HG02840 (cell line): ENCODE data around the gene LIMCH1.

ENCODE experiments used
- ATAC-seq: cut with Tn5 transposase; IDR thresholded peaks from one replicate; pipeline ENCODE4 v1.9.1; 2021; ENCODE audit warnings: mild to moderate bottlenecking, moderate library complexity, moderate number of reproducible peaks; ENCODE audit not compliant: unreplicated experiment, low FRiP score

The LIMCH1 gene

DNA sequence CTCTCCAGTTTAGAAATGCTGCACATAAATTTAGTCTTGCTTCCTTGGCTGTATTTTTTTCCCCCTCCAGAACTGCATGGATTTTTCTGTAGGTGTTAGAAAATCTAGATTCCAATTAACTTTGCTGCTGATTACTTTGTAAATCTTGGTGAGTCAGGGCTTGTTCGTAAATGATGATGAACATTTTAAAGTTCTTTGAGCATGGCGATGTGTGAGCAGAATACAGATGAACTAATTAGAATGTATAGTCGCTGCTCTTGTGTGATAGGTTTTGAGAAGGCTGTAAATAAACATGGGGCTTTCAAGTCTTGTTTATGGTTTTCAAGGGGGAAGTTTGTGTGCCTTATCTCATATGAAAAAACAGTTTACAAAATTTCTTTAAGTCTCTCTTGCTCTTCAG is 23.3 kb downstream of the LIMCH1 start:
- ATAC-seq = no peak

DNA sequence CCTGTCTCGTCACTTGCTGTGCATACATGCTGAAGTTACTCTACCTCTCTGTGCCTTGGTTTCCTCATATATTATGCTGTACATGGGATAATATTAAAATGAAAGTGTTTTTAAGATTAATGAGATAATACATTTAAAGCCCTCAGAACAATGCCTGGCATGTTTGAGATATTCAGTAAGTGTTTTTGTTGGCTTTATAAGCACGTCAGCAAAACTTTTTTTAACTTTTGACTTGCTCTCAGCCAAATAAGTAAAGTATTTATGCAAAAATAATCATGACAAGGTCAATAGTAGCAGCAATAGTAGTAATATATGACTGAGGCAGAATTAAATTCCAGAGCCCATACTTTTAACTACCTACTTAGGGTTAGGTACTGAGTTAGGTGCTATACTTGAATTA is 29.2 kb downstream of the LIMCH1 start:
- ATAC-seq = no peak

DNA sequence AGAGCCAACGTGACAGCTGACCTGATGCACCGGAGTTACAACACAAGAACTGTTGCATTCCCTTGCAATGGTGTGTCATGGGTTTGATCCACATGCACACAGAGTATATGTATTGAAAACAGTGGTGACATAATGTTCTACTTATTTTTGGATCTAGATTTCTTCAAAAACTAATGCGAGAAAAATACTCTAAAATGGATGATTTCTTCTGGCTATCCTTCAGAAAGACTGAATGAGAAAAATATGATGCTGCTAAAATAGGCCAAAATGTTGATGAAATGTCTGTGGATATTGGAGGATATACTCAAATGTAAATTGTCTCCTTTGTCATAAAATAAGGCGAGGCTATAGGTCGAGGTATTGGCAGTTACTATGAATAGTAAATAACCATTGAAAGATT is 30.4 kb downstream of the LIMCH1 start:
- ATAC-seq = no peak

DNA sequence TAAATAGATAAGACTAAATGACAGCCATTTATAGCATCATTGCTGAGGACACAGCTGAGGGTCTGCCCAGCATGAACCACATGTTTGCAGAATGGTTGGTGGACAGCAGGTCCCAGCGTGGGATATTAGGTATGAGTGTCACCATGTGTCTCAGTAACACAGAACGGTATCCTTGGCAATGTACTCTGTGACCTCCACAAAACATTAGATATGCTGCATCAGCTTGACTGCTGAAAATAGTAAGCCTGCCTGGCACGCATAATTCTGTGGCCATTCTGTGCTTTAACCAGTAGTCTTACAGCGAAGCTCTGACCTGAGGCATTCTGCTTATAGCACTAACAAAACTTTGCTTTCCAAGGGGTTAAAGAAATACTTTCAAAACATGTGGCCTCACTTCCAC is 32.0 kb downstream of the LIMCH1 start:
- ATAC-seq = no peak

DNA sequence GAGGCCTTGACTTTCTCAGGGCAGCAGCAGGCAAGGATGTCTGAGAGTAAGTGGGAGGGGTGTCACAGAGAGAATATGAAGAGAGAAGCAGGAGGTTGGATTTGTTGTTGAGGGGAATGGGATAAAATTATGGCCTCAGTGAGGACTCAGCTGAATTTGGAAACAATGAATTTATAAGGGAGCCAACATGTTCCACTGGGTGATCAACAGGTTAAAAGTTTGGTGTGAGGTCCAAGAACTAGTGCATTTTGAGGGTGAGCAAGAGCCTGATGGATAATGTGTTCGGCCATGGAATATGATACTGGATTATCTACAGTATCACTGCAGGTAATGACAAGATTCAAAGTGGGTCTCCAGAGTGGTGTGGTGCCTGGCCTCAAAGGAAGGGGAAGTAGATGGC is 33.5 kb downstream of the LIMCH1 start:
- ATAC-seq = no peak

DNA sequence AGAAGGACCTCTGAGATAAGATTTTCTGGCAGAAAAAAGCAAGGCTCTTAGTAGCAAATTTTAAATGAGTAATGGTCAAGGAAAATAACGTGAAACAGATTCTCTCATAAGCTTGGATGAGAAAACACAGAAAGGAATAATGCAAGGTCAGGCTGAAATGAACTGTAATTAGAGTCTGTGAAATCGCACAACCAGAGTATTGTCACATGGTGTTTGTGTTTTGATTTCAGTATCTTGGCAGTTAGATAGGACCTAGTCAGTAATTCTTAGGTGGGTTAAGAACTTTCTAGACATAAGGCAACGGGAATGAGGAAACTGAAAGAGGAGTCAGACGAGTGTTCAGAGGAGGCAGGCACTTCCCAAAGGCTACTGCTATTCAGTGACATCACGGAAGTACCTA is 34.6 kb downstream of the LIMCH1 start:
- no peak for ATAC-seq

DNA sequence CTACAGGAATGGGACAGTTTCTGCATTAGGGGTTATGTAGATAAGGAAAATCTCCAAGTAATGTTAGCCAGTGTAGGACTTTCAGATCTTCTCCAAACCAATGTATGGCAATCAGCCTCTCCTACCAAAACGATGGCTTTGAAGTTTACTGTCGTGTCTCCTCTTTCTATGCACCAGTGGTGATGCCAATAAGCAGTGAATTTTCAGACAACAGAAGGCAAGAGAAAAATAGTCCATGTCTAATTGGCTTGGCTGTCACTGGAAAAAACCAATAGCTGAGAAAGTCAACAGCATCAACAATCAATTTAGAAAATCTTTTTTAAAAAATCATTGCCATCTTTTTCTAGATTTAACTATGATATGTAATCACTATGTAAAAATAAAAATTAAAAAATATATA is 35.0 kb downstream of the LIMCH1 start:
- no peak for ATAC-seq

DNA sequence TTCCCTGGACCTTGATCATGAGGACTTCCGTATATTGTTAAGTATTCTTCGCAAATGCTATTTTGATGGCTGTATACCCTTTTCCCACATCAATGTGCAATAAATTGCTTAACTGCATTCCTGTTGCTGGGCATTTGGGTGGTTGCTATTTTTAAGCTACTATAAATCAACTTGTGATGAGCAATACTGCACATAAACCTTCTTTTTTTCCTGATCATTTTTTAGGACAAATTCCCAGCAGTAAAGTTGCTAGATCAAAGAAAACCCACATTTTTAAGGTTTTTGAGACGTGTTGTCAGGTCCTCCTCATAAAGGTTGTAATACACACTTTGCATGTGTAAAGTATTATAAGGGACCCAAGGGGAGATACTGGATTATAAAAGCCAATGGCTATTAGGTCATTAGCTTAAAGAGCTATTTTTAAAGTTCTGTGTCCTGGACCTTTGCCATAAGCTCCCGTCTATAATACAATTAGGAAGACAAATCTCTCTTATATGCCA is 35.6 kb downstream of the LIMCH1 start:
- ATAC-seq = no peak

DNA sequence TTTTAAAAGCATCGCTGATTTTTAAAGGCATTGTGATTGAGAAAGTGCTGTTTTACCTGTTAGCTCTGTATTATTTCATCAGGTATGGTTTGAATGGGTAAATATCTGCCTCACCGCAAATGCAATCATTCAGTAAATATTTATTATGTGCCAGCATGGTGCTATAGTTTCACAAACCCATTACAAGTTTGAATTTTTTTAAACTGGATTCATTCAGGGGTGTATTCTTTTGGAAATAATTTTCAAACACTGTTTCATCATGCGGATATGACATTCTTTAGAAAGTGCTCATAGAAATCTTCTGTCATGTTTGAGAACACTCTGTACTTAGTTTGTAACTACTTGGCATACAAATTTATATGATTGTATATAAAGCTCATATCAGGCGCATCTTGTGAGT is 37.2 kb downstream of the LIMCH1 start:
- ATAC-seq = no peak

DNA sequence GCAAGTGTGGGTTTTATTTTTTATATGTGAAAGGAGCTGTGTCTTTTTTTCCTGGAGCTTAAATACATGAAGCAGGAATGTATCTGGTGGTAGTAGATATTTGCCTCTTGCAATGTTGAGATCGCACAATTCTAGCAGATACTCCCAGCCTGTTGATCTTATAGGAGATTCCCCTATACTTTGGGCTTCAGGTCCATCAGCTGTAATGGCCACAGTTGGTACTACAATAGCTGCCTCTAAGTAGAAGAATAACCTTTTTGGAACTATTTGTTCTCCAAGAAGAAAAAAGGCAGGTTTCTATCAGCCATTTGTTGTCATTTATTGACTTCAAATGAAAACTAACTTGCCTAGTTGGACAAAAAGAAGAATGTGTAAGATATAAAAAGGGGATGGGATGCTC is 37.7 kb downstream of the LIMCH1 start:
- ATAC-seq = no peak

DNA sequence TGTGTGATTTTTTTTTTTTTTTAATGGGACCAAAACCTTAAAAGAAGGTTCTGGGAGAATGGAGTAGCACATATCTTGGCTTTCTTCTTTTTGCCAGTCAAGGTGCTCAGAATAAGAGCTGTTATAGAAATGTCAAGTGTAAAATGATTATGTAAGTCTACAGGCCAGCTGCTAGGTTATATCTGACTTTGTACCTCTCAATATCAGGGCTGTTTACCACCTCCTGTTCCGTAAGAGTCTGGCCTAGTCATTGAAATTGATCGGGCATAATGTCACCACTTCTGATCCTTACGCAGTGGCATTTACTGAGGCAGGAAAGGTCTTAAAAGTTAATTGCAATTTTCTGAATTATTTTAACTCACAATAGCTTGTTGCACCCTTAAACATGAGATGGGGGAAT is 41.1 kb downstream of the LIMCH1 start:
- ATAC-seq = no peak

DNA sequence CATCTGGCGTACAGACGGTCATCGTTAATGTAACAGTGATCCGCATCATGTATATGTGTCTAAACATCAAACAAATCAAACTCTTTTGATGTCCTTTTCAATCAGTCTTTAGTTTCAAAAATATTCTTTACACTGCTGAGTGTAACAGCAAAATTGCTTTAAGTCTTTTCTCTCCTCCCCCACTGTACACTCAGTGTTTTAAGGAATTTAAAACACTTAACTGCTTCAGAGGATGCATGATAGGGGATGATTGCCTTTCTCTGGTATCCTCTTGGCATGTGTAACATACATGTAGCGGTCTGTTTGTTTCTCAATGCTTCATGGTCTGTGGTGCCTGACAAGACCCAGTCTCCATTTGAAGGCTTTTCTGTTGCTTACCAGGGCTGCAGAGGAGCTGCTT is 41.6 kb downstream of the LIMCH1 start:
- ATAC-seq = no peak

DNA sequence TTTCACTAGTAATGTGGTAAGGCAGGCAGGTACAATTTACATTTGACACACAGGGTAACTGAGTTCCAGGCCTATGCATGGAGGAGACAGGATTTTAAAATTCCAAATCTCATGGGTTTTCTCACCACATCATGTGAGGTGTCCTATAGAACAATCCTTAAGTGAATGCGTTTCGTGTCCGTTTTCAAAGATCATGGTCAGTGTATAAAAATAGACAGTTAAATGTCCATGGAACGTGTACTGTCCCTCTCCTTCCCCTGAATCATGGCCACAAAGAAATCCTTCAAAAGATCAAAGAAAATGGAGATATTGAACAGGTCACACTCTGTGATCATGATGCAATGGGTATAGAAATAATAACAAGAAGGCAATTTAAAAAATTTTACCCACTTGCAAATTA is 42.0 kb downstream of the LIMCH1 start:
- no peak for ATAC-seq

DNA sequence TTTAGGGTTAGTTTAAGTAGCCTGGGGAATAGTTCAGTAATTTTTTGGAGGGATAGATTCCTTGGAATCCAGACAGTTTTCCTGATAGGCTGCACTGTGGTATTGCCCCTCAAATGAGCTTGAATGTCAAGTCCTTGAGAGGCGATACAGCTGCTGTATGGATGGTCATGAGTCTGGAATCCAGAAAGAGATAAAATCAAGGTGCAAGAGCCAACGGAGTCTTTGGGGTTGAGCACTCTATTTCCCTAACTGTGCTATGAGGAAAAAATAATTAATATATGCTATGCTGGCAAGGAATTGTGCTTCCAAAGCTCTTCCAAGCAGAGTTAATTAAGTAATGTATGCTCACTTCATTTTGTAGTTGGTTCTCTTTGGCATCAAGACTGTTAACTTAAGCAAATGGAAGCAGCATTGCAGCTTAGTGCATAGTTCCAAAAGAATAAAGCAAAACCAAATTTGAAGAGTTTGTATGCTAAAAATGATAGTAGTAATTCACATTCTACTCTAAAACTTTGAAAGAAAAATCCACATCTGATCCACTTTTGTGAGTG is 48.8 kb downstream of the LIMCH1 start:
- no peak for ATAC-seq

DNA sequence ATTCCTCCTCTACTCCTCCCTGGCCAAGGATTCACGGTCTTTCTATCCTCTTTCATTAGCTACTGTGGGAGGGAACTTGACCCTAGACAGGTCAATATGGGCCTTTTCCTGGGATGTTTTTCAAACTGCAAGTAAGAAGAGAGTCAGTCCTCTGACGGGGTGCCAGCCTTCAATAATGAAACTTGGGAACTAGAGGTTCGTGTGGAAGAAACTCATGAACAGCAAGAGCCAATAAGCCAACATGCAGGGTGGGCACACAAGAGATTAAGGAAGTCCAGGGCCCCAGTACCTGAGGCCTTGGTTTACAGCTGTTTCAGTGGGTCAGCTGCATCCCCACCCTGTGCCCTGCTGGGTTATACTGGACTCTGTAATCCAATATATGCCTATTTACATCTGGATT is 49.3 kb downstream of the LIMCH1 start:
- ATAC-seq = no peak

DNA sequence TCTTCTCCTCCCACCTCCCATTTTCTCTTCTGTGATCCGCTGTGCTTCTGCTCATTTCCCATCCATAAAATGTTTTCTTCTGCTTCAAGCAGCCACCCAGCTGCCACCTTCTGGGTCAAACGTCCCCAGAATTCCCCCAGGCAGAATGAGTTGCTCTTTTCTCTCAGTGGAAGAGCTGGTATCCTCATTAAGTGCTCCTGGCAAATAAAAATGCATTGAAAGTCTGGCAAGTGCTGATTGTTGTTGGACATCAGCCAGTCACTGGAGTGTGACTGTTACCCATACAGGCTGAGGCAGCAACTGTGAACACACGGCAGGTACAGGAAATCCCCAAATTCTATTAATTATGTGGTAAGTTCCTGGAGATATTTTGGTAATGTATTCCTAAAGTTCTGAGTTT is 52.6 kb downstream of the LIMCH1 start:
- no peak for ATAC-seq

DNA sequence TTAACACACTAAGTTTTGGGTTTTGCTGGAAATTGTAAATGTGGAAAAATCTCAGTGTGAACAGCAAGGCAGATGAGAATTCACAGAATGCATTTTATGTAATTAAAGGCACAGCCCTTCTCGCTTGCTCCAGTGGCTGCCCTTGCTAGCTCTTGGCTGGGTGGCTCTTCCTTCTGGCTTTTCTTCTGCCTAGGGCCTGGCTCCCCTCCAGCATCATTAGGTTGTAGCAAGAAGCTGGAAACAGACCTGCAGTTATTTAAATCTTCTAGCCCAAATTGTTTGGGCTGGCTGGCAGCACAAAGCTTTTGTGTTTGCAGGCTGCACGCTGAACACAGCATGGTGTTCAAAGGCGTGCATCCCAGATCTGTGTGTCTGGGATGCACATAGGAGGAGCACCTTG is 56.5 kb downstream of the LIMCH1 start:
- no peak for ATAC-seq

DNA sequence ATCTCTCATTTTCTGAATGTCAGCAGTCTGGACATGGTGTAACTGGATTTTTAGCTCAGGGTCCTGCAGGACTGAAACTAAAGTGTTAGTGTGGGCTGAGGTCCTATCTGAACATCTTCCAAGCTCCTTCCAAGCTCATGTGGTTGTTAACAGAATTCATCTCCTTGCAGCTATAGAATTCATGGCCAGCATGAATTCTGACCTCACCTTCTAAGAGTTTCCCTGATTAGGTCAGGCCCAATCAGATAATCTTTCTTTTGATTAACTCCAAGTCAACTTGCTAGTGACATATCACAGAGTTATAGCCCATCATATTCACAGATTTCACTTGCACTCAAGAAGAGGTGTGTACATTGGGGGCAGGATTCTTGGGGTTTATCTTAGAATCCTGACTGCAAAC is 59.5 kb downstream of the LIMCH1 start:
- ATAC-seq = no peak

DNA sequence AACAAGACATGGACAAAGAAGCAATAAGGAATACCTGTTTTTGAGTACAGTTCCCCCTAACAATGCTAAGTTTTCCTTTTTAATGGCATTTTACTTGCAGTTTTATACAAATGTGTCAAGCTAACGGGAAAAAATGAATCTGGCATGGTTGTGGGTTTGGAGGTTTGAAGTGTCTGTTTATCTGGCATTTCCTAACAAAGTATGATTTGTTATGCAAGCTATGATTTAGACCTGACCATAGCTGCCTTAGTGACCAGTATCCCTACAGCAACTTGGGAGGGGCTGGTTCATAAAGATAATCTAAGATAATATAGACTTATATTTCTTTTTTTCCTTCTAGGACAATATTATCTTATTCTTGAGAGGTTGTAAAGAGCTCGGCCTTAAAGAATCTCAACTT is 60.6 kb downstream of the LIMCH1 start:
- ATAC-seq = no peak

DNA sequence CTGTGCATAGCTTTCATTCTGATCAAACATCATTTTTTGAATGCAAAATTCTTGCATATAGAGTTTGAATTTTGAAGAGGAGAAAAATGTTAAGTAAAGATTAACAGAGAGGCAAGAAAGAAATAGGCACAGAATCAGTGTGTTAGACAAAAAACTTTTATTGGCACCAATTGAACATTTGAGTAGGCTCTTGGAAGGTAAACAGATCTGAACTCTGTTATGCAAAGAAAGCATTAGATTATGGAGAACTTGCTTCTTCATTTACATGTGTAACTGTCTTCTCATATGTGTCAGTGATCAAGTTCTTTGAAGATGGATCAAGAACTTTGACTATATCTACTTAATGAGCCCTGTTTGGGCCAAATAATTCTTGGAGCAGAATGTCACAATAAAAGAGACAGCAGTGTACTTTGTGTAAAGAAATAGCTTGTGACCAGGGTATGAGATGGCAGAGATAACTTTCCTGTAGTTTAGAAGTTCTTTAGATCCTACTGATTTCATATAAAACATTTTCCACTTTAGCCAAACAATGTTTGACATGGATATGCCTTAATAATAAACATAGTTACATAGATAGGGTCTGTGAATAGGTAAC is 61.3 kb downstream of the LIMCH1 start:
- ATAC-seq = no peak

DNA sequence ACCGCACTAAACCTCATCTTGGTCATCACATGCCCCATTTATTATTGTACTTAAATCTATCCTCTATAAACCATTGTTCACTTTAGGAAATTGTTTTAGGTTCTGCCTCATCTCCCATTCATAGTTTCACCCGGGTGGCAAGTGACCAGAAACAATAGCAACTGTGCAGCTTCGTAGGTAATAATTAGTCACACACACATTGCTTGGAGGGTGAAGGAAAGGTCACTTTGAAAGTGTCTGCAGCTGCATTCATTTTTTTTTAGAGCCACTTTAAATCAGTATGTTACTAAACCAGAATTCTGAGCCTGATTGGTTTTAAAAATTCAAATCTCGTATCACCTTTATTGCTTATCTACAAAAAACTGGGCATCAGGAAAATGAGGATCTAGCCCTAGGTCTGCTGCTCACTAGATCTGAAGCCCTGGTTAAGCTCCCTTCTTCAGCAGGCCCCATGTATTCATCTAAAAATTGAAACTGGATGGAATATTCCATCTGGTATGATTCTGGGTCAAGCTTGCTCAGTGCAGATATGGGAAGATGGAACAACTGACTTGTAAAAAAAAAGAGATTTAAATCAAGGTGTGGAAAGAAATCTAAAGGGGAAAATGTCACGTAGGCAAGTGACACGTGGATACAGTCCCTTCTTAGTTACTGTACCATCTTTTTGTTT is 62.4 kb downstream of the LIMCH1 start:
- ATAC-seq = no peak

DNA sequence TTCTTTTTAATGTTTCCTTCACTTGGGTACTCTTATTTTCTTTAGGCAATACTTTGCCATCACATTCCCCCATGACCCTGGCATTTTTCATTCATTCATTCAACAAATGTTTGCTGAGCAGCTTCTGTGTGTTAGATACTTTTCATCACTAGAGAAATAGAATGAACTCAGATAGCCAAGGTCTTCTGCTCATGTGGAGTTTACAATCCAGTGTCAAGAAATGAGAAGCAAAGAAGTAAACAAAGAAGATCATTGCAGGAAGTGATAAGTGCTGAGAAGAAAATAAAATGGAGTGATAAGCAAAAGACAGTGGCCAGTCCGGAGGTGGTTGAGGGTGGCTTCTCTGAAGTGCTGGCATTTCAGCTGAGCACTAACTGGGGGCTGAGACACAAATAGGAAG is 63.1 kb downstream of the LIMCH1 start:
- ATAC-seq = no peak
